GM19328 (cell line): Measurements from ENCODE around the gene HNRNPK.
"Not testable (repeated sequence)": the region's sequence is repeated elsewhere in the genome, so short reads cannot be mapped to it uniquely, and the experiment has no call there.

ENCODE experiments used
- ATAC-seq: cut with Tn5 transposase; IDR thresholded peaks from one replicate; pipeline ENCODE4 v1.9.1; 2021; ENCODE audit warnings: mild to moderate bottlenecking, moderate library complexity; ENCODE audit not compliant: unreplicated experiment

The HNRNPK gene

DNA sequence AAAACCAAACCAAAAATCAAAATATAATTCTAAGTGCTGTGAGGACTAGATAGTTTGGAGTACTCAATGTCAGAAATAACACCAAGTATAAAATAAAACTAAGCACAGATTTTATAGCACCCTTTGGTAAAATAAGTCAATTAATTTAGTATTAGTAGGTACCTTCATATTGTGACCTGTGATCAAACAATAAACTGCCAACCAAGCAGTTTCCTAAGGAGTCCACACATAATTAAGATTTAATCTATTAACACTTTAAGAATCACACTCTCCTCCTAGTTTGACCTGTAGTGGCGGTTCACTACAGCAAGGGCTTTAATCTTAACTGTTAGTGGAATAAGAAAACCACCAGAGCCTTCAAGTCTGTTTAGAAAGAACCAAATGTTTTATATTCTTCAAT, 2.8 kb downstream of the HNRNPK start:
- ATAC-seq: no peak

DNA sequence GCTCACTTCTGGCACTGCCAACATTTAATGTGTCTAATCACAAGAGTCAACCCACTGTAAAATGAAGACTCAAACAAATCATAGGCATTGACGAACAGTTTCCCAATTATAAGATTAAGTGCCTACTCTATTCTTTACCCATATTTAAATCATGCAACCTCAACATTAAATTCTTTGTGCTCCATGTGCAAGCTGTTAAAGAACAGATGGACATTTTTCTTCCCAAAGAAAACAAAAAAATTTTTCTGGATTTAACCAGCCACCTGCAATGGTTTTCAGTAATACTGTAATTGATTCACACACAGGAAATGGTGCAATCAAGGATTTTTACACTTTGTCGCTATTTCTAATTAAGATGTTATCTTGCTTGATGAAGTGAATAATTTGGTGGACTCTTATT, 3.6 kb downstream of the HNRNPK start:
- ATAC-seq: no peak

DNA sequence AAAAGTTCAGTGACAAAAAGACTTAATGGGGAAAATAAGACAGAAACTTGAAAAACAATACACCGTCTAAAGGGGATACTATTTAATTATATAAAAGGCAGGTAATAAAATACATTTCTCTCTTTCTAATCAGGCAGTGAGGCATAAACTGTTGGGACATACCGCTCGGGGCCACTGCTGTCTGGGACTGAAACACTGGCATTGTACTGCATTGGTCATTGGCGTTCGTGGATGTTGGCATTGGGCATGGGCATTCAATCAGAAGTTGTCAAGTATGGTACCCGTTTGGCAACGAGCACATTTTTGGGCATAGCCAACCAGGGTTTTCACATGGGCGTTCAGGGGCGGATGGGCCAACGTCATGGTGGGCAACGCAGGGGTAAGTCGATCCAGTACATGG, 4.7 kb downstream of the HNRNPK start:
- no peak for ATAC-seq

DNA sequence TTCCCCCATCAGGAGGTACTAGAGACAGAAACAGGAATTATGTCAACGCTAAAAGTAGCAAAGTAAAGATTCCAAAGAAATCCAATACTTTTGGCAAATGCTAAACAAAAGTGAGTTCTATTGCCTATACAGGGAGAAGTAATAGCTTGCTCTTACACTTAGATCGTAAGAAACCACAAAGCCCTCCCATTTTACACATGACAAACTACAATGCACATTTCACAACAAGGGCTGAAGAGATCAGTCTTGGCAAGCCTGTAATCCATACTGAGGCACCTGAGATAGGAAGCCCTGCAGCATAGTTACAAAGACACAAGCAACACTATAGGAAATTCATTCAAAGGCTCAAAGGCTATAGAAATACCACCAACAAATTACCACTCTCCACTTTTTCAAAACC, 7.7 kb downstream of the HNRNPK start:
- no peak for ATAC-seq

DNA sequence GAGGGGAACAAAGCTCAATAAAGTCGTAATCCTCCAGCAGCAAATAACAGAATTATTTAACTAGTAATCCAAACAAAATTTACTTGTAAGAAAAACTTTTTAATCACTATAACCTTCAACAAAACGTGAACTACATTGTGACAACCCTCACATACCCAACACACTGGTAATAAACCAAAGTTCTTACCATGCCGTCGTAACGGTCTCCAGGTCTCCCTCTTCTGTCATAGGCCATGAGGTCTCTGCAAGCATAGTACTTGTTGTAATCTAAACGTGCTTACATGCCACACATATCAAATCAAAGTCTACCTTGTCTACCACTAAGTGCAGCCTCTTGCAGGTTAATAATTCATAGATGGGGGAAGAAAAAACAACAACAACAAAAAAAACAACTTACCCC, 8.5 kb downstream of the HNRNPK start:
- no peak for ATAC-seq

DNA sequence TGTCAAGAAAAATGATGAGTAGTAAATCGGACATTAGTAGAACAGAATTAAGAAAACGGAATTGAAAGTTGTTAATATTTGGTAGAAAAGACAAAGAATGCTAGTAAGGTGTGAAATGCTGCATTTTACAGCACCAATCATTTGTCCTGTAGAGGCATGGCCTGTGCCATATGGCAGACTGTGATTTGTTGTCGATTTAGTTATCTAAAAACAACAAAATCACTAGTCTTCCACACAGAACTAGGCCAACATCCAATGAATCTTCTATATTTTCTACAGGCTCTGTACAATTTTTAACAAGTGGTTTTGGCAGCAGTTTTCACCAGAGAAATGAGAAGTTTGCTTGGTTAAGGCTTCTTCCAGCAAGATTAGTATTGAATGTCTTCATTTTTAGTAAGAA, 10.4 kb downstream of the HNRNPK start:
- ATAC-seq: no peak

DNA sequence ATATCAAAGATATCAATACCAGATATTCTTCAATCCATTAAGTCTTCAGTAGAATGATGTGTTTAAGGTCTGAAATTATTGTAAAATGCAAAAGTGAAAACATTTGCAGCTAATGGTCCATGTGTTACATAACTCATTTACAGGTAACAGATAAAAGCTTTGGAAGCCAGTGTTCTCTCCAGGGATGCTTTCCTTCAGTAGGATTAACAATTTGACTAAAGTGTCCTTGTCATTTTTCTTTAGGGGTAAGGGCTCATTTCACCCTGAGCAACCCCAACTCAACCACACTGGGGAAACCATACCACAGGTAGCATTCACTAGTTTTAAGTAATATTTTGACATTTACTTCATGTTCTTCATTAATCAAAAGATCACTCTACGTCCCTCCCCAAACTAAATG, 12.9 kb downstream of the HNRNPK start:
- no peak for ATAC-seq

DNA sequence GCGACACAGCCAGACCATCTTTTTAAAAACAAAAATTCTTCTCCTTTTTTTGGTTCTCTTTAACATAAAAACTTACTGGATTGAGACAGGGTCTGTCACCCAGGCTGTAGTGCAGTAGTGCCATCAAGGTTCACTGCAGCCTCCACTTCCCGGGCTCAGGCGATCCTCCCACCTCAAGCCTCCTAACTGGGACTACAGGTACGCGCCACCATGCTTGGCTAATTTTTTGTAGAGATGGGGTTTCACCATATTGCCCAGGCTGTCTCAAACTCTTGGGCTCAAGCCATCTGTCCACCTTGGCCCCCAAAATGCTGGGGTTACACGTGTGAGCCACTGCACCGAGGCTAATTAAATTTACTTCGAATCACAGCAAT, 13.8 kb downstream of the HNRNPK start:
- no peak for ATAC-seq

DNA sequence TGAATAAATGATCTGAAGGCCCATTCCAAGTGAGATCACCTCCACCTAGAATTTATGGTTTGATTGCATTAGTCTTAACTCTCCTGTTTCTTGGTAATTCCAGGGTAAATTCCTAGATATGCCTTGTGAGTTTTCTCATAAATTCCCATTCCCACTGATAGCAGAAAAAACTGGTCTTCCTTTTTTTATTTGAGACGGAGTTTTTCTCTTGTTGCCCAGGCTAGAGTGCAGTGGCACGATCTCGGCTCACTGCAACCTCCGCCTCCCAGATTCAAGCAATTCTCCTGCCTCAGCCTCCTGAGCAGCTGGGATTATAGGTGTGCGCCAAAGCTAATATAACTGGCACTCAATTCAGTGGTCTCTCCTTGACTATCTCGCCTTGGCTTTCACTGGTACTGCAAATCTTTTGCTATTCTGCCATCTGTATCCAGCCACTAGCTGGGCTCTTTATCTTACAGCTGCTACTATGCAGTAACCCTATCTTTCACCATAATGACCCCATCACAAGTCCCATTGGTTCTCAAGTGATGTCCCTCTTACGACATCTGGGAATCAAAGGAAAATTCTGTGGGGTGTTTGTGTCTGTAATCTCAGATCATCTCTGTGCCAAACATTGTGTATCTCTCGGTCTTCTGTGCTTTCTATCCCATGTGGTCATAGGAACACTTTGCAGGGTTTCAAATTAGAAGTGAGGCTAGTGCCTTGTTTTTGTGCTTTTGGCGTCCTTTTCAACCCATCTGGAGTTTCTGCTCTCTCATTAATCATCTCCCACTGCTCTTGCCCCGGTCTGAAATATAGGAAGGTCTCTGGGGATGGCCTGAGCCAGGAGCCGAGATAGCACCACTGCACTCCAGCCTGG, 14.4 kb downstream of the HNRNPK start:
- no peak for ATAC-seq

DNA sequence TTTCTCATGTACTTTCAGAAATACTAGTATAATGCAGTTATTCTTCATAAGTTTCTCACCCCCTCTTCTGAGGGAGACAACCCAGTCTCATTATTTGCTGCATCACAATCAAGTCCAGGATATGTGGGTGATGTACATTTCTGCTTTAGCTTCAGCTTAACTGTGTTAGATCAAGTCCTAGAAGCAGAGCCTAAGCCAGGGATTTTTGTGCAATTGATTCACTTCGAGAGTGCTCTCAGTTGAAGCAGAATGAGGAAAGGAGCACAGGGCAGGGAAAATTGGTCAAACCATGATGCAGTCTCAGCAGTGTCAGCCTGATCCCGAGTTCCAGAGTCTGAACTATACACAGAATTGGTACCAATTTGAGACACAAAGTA, 15.1 kb downstream of the HNRNPK start:
- ATAC-seq: no peak

DNA sequence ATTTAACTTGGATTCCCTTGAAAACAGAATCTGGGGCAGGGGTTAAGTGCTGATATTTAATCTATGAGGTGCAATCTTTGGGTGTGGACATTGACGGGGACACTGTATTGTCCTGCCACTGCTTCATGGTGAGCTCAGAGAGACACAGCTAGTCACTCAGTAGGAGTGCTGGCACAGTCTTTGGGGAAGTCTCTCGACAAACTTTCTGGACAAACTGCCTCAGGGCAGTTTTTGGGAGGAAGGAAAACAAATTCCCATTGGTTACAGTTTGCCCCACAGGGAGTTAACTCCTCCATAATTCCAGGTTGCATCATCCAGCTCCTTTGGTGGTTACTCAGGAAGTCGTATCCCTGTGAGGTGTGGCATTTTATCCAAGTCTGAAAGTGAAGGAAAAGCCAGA, 17.9 kb downstream of the HNRNPK start:
- ATAC-seq: no peak

DNA sequence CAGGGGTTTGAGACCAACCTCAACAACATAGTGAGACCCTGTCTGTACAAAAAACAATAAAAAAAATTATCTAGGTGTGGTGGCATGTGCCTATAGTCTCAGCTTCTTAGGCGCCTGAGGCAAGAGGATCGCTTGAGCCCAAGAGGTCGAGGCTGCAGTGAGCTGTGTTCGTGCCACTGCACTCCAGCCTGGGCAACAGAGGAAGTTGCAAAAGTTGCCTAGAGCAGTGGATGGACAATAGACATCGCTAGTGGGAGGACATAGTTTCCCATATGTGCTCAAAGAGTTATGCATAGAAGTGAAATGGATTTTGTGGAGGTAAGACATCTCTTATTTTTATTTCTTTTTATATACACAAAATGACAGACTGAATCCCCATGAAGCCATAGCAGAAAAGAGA, 19.0 kb downstream of the HNRNPK start:
- ATAC-seq: no peak

DNA sequence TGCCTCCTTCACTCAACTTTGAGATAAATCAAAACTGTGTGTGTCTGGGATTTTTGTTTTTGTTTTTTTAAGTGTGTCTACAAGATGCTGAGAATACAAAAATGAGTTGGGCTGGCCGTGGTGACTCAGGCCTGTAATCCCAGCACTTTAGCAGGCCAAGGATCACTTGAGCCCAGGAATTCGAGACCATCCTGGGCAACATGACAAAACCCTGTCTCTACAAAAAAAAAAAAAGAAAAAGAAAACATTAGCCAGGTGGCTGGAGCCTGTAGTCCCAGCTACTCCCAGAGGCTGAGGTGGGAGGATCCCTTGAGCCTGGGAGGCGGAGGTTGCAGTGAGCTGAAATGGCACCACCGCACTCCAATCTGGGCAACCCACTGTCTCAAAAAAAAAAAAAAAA, 21.0 kb downstream of the HNRNPK start:
- ATAC-seq: no peak

DNA sequence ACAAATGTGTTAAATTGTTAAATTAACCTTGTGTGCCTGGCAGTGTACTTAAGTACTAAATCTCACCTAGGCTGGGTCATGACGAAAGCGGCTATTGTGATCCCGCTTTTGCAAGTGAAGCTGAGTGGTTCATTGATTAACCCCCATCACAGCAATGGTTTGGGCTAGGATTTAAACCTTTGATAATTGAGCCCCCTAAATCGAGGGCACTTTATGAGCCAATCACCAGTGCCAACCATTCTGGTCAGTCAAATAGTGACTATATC, 22.8 kb downstream of the HNRNPK start:
- no peak for ATAC-seq

DNA sequence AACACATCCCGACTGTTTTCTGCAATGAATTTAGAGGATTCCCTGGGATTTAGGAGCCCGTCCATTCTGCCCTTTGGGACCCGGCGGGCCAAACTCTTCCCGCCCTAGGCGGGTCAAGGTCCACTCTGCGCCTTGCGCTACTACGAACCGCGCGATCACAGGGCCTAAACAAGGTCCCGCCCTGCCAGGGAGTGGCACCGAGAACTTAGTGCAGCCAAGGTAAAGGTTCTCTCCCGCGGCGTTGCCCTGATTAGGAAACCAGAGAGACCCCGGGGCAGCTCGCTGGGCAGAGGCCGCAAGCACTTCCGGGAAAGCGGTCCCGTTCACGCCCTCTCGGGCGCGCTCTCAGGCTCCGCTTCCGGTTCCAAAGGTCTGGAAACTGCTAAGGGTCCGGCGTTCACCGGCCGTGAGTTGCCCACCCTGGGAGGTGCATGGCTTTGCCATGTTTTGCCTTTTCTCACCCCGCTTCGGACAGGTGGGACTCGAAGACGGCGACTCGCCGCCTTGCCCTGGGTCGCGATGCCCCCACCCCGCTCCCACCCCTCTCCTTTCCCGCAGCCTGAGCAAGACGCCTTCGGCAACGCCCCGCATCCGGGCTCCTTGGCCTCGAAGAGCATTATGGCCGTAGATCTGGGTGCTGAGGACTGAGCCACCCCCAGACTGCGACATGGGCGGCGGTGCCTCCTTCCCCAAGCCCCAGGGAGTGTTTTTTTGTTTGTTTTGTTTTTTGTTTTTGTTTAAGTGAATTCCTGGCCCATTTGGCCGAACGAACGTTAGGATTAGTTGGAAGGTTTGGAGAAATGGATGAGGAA, 23.4 kb downstream of the HNRNPK start:
- peak; percentile 82 for ATAC-seq

DNA sequence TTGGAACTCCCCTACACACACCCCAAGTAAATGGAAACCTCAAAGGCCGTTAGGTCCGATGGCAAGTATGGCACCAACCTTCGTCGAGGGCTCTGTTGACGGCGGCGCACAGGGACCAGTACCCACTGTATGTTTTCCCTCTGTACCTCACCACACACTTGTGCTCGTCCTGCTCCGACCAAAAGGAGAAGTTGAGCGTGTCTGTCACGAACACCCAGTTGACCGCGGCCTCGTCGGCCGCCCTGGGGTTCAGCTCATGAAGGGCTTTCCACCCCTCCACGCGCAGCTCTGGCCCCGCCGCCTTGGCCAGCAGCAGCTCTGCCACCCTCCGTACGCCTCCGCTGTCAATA, 24.0 kb downstream of the HNRNPK start:
- peak; percentile 39 for ATAC-seq

DNA sequence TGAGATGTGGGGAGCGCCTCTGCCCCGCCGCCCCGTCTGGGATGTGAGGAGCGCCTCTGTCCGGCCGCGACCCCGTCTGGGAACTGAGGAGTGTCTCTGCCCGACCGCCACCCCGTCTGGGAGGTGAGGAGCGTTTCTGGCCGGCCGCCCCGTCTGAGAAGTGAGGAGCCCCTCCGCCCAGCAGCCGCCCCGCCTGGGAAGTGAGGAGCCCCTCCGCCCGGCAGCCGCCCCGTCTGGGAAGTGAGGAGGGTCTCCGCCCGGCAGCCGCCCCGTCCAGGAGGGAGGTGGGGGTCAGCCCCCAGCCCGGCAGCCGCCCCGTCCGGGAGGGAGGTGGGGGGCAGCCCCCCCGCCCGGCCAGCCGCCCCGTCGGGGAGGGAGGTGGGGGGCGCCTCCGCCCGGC, 31.9 kb downstream of the HNRNPK start:
- ATAC-seq: not testable (repeated sequence)

DNA sequence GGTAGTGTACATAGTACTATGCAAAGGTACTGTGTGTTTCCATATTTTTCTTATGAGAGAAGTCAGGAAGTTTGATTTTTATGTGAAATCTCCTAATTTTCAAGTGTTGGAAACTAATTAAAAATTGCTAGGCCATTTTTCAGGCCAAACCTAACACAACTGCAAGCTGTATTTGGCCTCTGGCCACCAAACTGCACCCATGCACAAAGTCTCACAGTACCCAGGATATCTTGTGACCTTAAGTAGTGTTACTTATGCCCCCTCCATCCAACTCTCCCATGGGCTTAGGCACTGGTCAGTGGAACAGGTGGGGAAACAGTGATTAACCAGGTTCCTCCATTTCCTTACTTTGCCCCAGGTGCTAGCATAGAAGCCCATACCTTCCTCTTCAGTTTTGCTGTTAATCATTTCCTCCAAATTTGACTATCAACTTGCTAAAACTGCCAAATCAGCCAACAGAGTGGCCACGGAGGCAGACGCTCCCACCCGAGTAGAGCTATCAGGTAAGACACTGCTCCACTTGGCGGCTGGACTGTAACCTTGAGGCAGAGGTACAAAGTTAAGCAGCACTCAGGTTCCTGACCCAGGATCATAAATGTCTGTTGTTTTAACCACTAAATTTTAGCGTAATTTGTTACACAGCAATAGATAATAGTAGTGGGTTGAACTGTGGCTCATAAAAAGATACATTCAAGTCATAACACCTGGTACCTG, 39.3 kb downstream of the HNRNPK start:
- no peak for ATAC-seq

DNA sequence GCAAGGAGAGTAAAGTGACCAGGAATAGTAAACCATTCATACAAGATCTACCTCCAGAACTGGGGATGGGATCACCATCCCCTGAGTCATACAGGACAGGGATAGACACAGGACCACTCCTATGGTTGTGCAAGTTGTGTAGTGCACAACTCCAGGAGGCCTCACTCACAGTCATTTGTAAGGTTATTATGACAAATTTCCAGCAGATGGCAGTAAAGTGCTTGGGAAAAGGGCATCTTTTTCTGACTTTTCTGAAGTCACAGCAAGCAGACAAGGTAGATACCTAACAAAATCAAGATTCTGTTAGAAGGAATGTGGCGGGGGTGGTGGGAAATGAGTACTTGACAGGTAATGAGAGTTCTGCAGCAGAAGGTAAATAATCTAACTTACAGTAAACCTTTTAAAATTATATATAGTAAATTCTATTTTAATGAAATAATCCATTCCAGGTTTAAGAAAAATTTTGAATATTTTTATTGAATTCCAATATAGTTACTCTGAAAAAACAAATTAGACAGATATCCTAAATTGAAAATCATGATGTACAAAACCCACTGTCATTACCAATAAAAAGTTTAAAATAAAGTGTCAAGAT, 42.1 kb downstream of the HNRNPK start:
- ATAC-seq: no peak

DNA sequence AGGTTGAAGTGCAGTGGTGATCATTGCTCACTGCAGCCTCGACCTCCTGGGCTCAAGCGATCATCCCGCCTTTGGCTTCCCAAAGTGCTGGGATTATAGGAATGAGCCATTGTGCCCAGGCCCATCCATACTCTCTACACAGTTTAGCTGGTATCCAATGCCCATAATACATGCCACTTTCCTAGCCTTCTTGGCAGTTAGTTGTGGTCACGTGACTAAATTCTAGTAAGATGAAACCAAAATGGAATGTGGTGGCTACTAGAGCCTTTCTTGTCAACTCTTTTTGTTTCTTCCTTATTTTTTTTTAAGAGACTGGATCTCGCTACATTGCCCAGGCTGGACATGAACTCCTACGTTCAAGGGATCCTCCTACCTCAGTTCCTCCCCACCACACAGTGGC, 43.5 kb downstream of the HNRNPK start:
- ATAC-seq: no peak

DNA sequence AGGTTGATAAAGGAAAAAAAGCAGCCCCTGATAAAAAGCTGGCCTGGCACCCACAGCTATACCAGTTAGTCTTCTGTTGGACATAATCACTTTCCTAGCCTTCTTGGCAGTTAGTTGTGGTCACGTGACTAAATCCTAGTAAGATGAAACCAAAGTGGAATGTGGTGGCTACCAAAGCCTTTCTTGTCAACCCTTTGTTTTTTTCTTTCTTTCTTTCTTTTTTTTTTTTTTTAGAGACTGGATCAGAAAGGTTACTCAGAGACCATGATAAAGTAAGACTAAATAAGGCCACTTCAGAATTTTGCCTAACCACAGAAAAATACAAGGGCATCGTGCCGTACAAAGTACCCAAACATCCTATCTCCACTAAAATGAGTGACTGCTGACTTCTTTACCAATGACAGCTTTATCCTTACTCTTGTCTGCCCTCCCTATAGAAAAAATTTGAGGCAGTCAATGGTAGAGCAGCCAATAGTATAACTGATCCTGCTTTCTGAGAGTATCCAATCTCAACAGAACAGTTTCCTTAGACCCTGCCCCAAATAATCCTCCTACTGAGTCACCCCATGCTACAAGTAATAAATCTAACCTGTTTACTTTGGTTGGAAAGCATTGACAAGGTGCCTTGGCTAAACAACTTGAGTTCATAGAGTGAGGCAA, 44.6 kb downstream of the HNRNPK start:
- no peak for ATAC-seq
